ENCODE results near the gene FCAR. TPM values are rescaled to one million over a fixed set of nuclear protein-coding genes. Genes with fewer than 3 reads are reported as not detected.
"Not testable (repeated sequence)": the region's sequence is repeated elsewhere in the genome, so short reads cannot be mapped to it uniquely, and the experiment has no call there.

Gene FCAR
- total and polyA plus RNA-seq, 2 of the 4 experiments (the other 2 are of a cell fraction): not detected

DNA sequence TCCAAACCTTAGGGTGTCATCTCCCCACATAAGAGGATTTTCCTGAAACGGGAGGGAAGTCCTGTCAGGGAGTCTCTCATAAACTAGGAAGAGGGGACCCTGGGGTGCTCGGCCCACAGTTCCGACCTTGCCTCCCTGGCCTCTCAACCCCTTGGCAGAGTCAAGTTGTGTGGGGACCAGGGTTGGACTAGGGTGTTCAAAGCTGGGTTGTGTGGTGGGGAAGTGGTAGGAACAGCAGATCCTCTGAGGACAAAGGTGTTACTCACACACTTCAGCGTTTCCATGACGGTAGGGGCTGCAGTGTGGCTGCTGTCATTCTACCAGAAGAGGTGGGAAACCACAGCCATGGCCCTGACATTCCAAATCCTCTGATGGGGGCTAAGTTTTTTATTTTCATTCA is 38.9 kb upstream of the FCAR start:
- H3K79me1 ChIP-seq (ENCODE audit: low read depth in 1 of 2, low read length in 2 of 2); H4K5ac ChIP-seq (ENCODE audit: low read depth, low read length); H4K20me1 ChIP-seq (ENCODE audit: insufficient read depth, low read length); dilution Hi-C loops (cut with HindIII; ENCODE audit: low sequenced_read_pairs, unreplicated experiment); H4K8ac ChIP-seq (ENCODE audit: low read depth in 2 of 2, low read length in 2 of 2); in situ Hi-C loops (cut with MboI; ENCODE audit: low sequenced_read_pairs); ATAC-seq (ENCODE audit: low read depth); BruUV-seq (replicated peaks); H2BK120ac ChIP-seq (ENCODE audit: low read depth, low read length); H3K4me3 ChIP-seq (ENCODE audit: insufficient read depth, low read depth, low read length); intact Hi-C loops (cut with micrococcal nuclease); H3K4me2 ChIP-seq (ENCODE audit: low read depth, low read length); H3K18ac ChIP-seq (ENCODE audit: low read depth, low read length); H3K14ac ChIP-seq (replicated peaks; ENCODE audit: low read depth, low read length); H3K9me1 ChIP-seq (ENCODE audit: insufficient read depth, low read length); H2AFZ ChIP-seq (replicated peaks; ENCODE audit: low read length, poor library complexity); H3K27me3 ChIP-seq (ENCODE audit: control insufficient read depth, insufficient read depth, low read length); H3K4me1 ChIP-seq (ENCODE audit: control insufficient read depth, insufficient read depth, low read length); H4K91ac ChIP-seq (ENCODE audit: insufficient read depth, low read depth, low read length); H2AK5ac ChIP-seq (ENCODE audit: low read depth, low read length); H2AK9ac ChIP-seq (replicated peaks; ENCODE audit: low read depth, low read length, poor library complexity); H2BK5ac ChIP-seq (ENCODE audit: low read depth, low read length, poor library complexity, severe bottlenecking); DNase-seq; H2BK20ac ChIP-seq (ENCODE audit: low read depth, low read length); H3K56ac ChIP-seq (ENCODE audit: extremely low read depth, insufficient read depth, low read length); H3K9ac ChIP-seq (ENCODE audit: low read depth, low read length); CTCF ChIA-PET; POLR2A ChIA-PET (ENCODE audit: unreplicated experiment); H3K36me3 ChIP-seq (ENCODE audit: control insufficient read depth, insufficient read depth, low read length); H3K4ac ChIP-seq (ENCODE audit: low read depth, low read length); H3K23ac ChIP-seq (ENCODE audit: low read depth, low read length); H3K27ac ChIP-seq (ENCODE audit: insufficient read depth, low read length); H2BK15ac ChIP-seq (ENCODE audit: low read depth, low read length): not testable (repeated sequence)
- no CpG with 5 or more reads among the region's 5 CpGs for WGBS, 2 experiments (ENCODE audit: extremely low coverage in 2 of 2, insufficient read length in 1 of 2)
- H3K9me3 ChIP-seq (ENCODE audit: control insufficient read depth, insufficient read depth, low read length): peaks cover 14% of the 10 kb centered on the region; the same call in 1 of the 2 replicates

DNA sequence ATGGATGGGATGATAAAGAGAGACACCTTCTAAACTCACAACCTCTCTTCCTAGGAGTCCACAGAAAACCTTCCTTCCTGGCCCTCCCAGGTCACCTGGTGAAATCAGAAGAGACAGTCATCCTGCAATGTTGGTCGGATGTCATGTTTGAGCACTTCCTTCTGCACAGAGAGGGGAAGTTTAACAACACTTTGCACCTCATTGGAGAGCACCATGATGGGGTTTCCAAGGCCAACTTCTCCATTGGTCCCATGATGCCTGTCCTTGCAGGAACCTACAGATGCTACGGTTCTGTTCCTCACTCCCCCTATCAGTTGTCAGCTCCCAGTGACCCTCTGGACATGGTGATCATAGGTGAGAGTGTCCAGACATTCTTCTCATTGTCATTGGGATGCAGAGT is 36.5 kb upstream of the FCAR start:
- H2AFZ ChIP-seq (replicated peaks; ENCODE audit: low read length, poor library complexity); H2AK9ac ChIP-seq (replicated peaks; ENCODE audit: low read depth, low read length, poor library complexity); POLR2A ChIA-PET (ENCODE audit: unreplicated experiment); H3K4ac ChIP-seq (ENCODE audit: low read depth, low read length); dilution Hi-C loops (cut with HindIII; ENCODE audit: low sequenced_read_pairs, unreplicated experiment); DNase-seq; H4K5ac ChIP-seq (ENCODE audit: low read depth, low read length); H4K8ac ChIP-seq (ENCODE audit: low read depth in 2 of 2, low read length in 2 of 2); H3K9me1 ChIP-seq (ENCODE audit: insufficient read depth, low read length); H3K18ac ChIP-seq (ENCODE audit: low read depth, low read length); H4K91ac ChIP-seq (ENCODE audit: insufficient read depth, low read depth, low read length); H3K27me3 ChIP-seq (ENCODE audit: control insufficient read depth, insufficient read depth, low read length); in situ Hi-C loops (cut with MboI; ENCODE audit: low sequenced_read_pairs); H3K4me3 ChIP-seq (ENCODE audit: insufficient read depth, low read depth, low read length); ATAC-seq (ENCODE audit: low read depth); H2BK120ac ChIP-seq (ENCODE audit: low read depth, low read length); BruUV-seq (replicated peaks); H2BK15ac ChIP-seq (ENCODE audit: low read depth, low read length); H3K27ac ChIP-seq (ENCODE audit: insufficient read depth, low read length); CTCF ChIA-PET; H2BK20ac ChIP-seq (ENCODE audit: low read depth, low read length); H3K4me1 ChIP-seq (ENCODE audit: control insufficient read depth, insufficient read depth, low read length); H3K4me2 ChIP-seq (ENCODE audit: low read depth, low read length); H3K14ac ChIP-seq (replicated peaks; ENCODE audit: low read depth, low read length); H2AK5ac ChIP-seq (ENCODE audit: low read depth, low read length); H4K20me1 ChIP-seq (ENCODE audit: insufficient read depth, low read length); H3K79me1 ChIP-seq (ENCODE audit: low read depth in 1 of 2, low read length in 2 of 2); H2BK5ac ChIP-seq (ENCODE audit: low read depth, low read length, poor library complexity, severe bottlenecking); intact Hi-C loops (cut with micrococcal nuclease); H3K56ac ChIP-seq (ENCODE audit: extremely low read depth, insufficient read depth, low read length); H3K9ac ChIP-seq (ENCODE audit: low read depth, low read length); H3K36me3 ChIP-seq (ENCODE audit: control insufficient read depth, insufficient read depth, low read length); H3K23ac ChIP-seq (ENCODE audit: low read depth, low read length): not testable (repeated sequence)
- no CpG with 5 or more reads among the region's 2 CpGs for WGBS, 2 experiments (ENCODE audit: extremely low coverage in 2 of 2, insufficient read length in 1 of 2)
- peaks cover 14% of the 10 kb centered on the region; the same call in 1 of the 2 replicates for H3K9me3 ChIP-seq (ENCODE audit: control insufficient read depth, insufficient read depth, low read length)
